Neutrophil (primary cell): ENCODE data around the gene TLE2.
"Not testable (repeated sequence)": the region's sequence is repeated elsewhere in the genome, so short reads cannot be mapped to it uniquely, and the experiment has no call there.

Source experiments
- H3K27ac ChIP-seq: fragments of 200-600 bp; sonication (generic); 2 replicates; pipeline ENCODE4 v1.5.1; 2016; ENCODE audit warnings: mild to moderate bottlenecking, moderate library complexity
- H3K27me3 ChIP-seq: fragments of 200-600 bp; sonication (generic); 2 replicates; pipeline ENCODE4 v1.6.0; 2016; ENCODE audit warnings: mild to moderate bottlenecking
- H3K36me3 ChIP-seq: fragments of 200-600 bp; sonication (generic); 2 replicates; pipeline ENCODE4 v1.5.1; 2017
- H3K4me1 ChIP-seq, 2 experiments: fragments of 200-600 bp in 1 of 2; sonication (generic) in 1 of 2; 1 replicate in 1 of 2; 2 replicates in 1 of 2; pipeline versions ENCODE4 v1.5.1 to v1.6.1; 2013 to 2016; ENCODE audit warnings: low read depth in 1 of 2, low read length in 1 of 2, mild to moderate bottlenecking in 1 of 2, moderate library complexity in 1 of 2; ENCODE audit not compliant: control insufficient read depth in 1 of 2, insufficient read depth in 1 of 2
- H3K4me3 ChIP-seq, 2 experiments: fragments of 200-600 bp in 1 of 2; sonication (generic) in 1 of 2; 1 replicate in 1 of 2; 2 replicates in 1 of 2; pipeline ENCODE4 v1.5.1; 2013 to 2016; ENCODE audit warnings: low read depth in 1 of 2, low read length in 1 of 2, mild to moderate bottlenecking in 1 of 2, moderate library complexity in 1 of 2
- H3K9me3 ChIP-seq: fragments of 200-600 bp; sonication (generic); 2 replicates; pipeline ENCODE4 v1.5.1; 2016
- CTCF ChIP-seq: fragments of 200-600 bp; sonication (generic); IDR thresholded peaks from 2 replicates; pipeline ENCODE4 v1.5.1; 2016; ENCODE audit warnings: antibody characterized with exemption

The TLE2 gene

GRCh38 chr19:3041761-3042620 is 12.9 kb upstream of the TLE2 start:
- no peaks in the 10 kb centered on the region for H3K9me3 ChIP-seq
- no peaks in the 10 kb centered on the region for H3K36me3 ChIP-seq
- H3K27ac ChIP-seq = no peak overlapping the region
- no peak for TF ChIP-seq CTCF
- H3K4me3 ChIP-seq = no peak overlapping the region
- H3K4me1 ChIP-seq = no peaks in the 10 kb centered on the region
- H3K27me3 ChIP-seq = peaks cover 93% of the 10 kb centered on the region

GRCh38 chr19:3041327-3041726 is 12.2 kb upstream of the TLE2 start:
- Histone ChIP-seq H3K4me3 (no peak overlapping the region), H3K4me1 (peaks cover 3 to 4% of the 10 kb centered on the region in 2 experiments)
- no peak for TF ChIP-seq CTCF

GRCh38 chr19:3039641-3040077 is 10.6 kb upstream of the TLE2 start:
- peaks cover 82% of the 10 kb centered on the region for H3K27me3 ChIP-seq
- H3K27ac ChIP-seq = no peak overlapping the region
- no peak overlapping the region for H3K4me3 ChIP-seq
- H3K4me1 ChIP-seq = peaks cover 17 to 18% of the 10 kb centered on the region in 2 experiments
- no peaks in the 10 kb centered on the region for H3K36me3 ChIP-seq
- H3K9me3 ChIP-seq = no peaks in the 10 kb centered on the region
- TF ChIP-seq CTCF = no peak

More at GRCh38 chr19:3041327-3041726, 12.2 kb upstream of the TLE2 start:
- H3K36me3 ChIP-seq = no peaks in the 10 kb centered on the region
- H3K27me3 ChIP-seq = peaks cover 93% of the 10 kb centered on the region
- H3K9me3 ChIP-seq = no peaks in the 10 kb centered on the region
- H3K27ac ChIP-seq = no peak overlapping the region

- Histone ChIP-seq H3K4me3 (no peak overlapping the region), H3K27me3 (peaks cover 82% of the 10 kb centered on the region), H3K27ac (no peak overlapping the region), H3K9me3 (no peaks in the 10 kb centered on the region), H3K36me3 (no peaks in the 10 kb centered on the region), H3K4me1 (peaks cover 19% of the 10 kb centered on the region in 2 experiments)
- no peak for TF ChIP-seq CTCF
Observed at GRCh38 chr19:3039125-3039524, 10.0 kb upstream of the TLE2 start.

- no peak overlapping the region for H3K27ac ChIP-seq
- no peak overlapping the region for H3K4me3 ChIP-seq
- TF ChIP-seq CTCF = no peak
- peaks cover 82% of the 10 kb centered on the region for H3K27me3 ChIP-seq
- no peaks in the 10 kb centered on the region for H3K9me3 ChIP-seq
- H3K36me3 ChIP-seq = no peaks in the 10 kb centered on the region
- peaks cover 19% of the 10 kb centered on the region in 2 experiments for H3K4me1 ChIP-seq
Observed at GRCh38 chr19:3038214-3038613, 9.1 kb upstream of the TLE2 start.

- Histone ChIP-seq H3K4me1 (peaks cover 19% of the 10 kb centered on the region in 2 experiments), H3K27me3 (peaks cover 82% of the 10 kb centered on the region), H3K4me3 (peak overlapping the region in 1 of 2 experiments; percentile 78)
- H3K36me3 ChIP-seq, H3K9me3 ChIP-seq, H3K27ac ChIP-seq: not testable (repeated sequence)
Observed at GRCh38 chr19:3036977-3037544, 8.0 kb upstream of the TLE2 start.
